Tibial nerve (tissue), 3 donors: ENCODE measurements around the gene ALDH3A1.

Experiments
- POLR2A ChIP-seq, 2 donors: fragments of 450-650 bp; IDR thresholded peaks; one replicate each; pipeline ENCODE4 v1.6.1; 2017; ENCODE audit warnings: antibody characterized with exemption in 2 of 2, mild to moderate bottlenecking in 2 of 2, moderate library complexity in 2 of 2
- TF ChIP-seq, protein P1 (sequence below), 5 experiments: fragments of 200-600 bp in 3 of 5; fragments of 450-650 bp in 2 of 5; sonication (generic) in 3 of 5; IDR thresholded peaks; one replicate each; pipeline ENCODE4 v1.5.1; 2016 to 2019; ENCODE audit warnings: antibody characterized with exemption in 5 of 5, mild to moderate bottlenecking in 3 of 5, moderate library complexity in 2 of 5

DNA sequence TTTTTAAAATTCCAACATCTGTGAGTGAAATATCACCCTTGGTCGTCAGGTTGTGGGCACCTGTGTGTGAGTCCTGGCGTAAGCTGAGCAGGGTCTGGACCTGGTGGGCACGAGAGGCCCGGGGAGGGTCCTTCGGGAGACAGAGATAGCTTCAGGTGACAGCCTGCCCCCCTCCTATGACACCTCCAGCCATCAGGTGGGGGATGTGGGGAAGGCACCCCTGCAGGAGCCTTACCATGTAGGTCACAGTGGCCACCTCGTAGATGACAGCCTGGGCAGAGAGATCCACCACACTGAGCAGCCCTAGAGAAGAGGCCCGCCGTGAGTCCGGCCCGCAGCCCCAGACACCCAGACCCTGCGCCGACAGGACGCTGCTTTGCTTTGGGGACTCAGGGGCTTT is 42.9 kb downstream of the ALDH3A1 start:
- no peak for TF ChIP-seq POLR2A (IDR thresholded peaks at IDR 0.05)
- TF ChIP-seq, protein P1, sequence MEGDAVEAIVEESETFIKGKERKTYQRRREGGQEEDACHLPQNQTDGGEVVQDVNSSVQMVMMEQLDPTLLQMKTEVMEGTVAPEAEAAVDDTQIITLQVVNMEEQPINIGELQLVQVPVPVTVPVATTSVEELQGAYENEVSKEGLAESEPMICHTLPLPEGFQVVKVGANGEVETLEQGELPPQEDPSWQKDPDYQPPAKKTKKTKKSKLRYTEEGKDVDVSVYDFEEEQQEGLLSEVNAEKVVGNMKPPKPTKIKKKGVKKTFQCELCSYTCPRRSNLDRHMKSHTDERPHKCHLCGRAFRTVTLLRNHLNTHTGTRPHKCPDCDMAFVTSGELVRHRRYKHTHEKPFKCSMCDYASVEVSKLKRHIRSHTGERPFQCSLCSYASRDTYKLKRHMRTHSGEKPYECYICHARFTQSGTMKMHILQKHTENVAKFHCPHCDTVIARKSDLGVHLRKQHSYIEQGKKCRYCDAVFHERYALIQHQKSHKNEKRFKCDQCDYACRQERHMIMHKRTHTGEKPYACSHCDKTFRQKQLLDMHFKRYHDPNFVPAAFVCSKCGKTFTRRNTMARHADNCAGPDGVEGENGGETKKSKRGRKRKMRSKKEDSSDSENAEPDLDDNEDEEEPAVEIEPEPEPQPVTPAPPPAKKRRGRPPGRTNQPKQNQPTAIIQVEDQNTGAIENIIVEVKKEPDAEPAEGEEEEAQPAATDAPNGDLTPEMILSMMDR (IDR thresholded peaks at IDR 0.05), result no peak
